SK-N-SH (cell line): ENCODE measurements around the gene CCDC149. TPM values are rescaled to one million over a fixed set of nuclear protein-coding genes. Genes with fewer than 3 reads are reported as not detected.

Source experiments
- CTCF ChIA-PET: fragments of 300-600, 350-600 bp; formaldehyde crosslinking; extraction: SDS; loops from one replicate; lab custom pipeline; 2021; lab: Yijun Ruan, JAX
- POLR2A ChIA-PET: fragments of 350-600 bp; sonication (Branson Sonifier 250); formaldehyde crosslinking; extraction: SDS; loops from one replicate; lab custom pipeline; 2020; ENCODE audit warnings: antibody characterized with exemption, inconsistent platforms; lab: Yijun Ruan, JAX
- DNase-seq: peaks from one replicate; pipeline ENCODE4 v3.0.0; 2012
- H2AFZ ChIP-seq: fragments of 200-600 bp; sonication (generic); 2 replicates; pipeline ENCODE4 v1.8.1; 2016; ENCODE audit warnings: antibody characterized with exemption, mild to moderate bottlenecking, low read depth
- H3F3A ChIP-seq: fragments of 200-600 bp; sonication (generic); replicated peaks from 2 replicates; pipeline ENCODE3; 2016; ENCODE audit warnings: antibody characterized with exemption, mild to moderate bottlenecking; ENCODE audit not compliant: insufficient read depth
- H3K27ac ChIP-seq, 2 experiments: fragments of 200-500 bp in 1 of 2; fragments of 200-600 bp in 1 of 2; sonication (Bioruptor generic) in 1 of 2; sonication (generic), shearing (Covaris generic) in 1 of 2; 2 replicates each; pipeline versions ENCODE4 v1.5.1 to v1.6.1; 2014 to 2016; ENCODE audit warnings: low read depth in 2 of 2, inconsistent platforms in 1 of 2, low read length in 1 of 2, mild to moderate bottlenecking in 1 of 2, mixed read lengths in 1 of 2
- H3K27me3 ChIP-seq: fragments of 200-600 bp; sonication (generic), shearing (Covaris generic); 2 replicates; pipeline ENCODE4 v1.6.1; 2016; ENCODE audit warnings: mixed run types; ENCODE audit not compliant: insufficient read depth
- H3K36me3 ChIP-seq, 2 experiments: fragments of 200-500 bp in 1 of 2; fragments of 200-600 bp in 1 of 2; sonication (Bioruptor generic) in 1 of 2; sonication (generic) in 1 of 2; replicated peaks in 1 of 2; 2 replicates each; pipeline versions ENCODE3 to v1.5.1; 2014 to 2016; ENCODE audit warnings: low read length in 1 of 2, mild to moderate bottlenecking in 1 of 2; ENCODE audit not compliant: insufficient read depth in 2 of 2, control insufficient read depth in 1 of 2
- H3K4me1 ChIP-seq, 2 experiments: fragments of 200-500 bp in 1 of 2; fragments of 200-600 bp in 1 of 2; sonication (Bioruptor generic) in 1 of 2; sonication (generic), shearing (Covaris generic) in 1 of 2; 2 replicates each; pipeline versions ENCODE4 v1.5.1 to v1.6.1; 2014 to 2016; ENCODE audit warnings: low read depth in 1 of 2, low read length in 1 of 2, mixed run types in 1 of 2; ENCODE audit not compliant: insufficient read depth in 2 of 2, control insufficient read depth in 1 of 2
- H3K4me2 ChIP-seq: fragments of 200-600 bp; sonication (generic), shearing (Covaris generic); 2 replicates; pipeline ENCODE4 v1.6.1; 2017; ENCODE audit warnings: mixed run types
- H3K4me3 ChIP-seq, 2 experiments: fragments of 200-500 bp in 1 of 2; fragments of 200-600 bp in 1 of 2; sonication (Bioruptor generic) in 1 of 2; sonication (generic), shearing (Covaris generic) in 1 of 2; 2 replicates each; pipeline versions ENCODE4 v1.5.1 to v1.8.1; 2014 to 2016; ENCODE audit warnings: low read depth in 2 of 2, inconsistent platforms in 1 of 2, low read length in 1 of 2, mild to moderate bottlenecking in 1 of 2, mixed read lengths in 1 of 2, moderate library complexity in 1 of 2
- H3K79me2 ChIP-seq: fragments of 200-600 bp; sonication (generic); 2 replicates; pipeline ENCODE4 v1.8.1; 2017; ENCODE audit warnings: mild to moderate bottlenecking; ENCODE audit not compliant: insufficient read depth
- H3K9ac ChIP-seq: fragments of 200-600 bp; sonication (generic); 2 replicates; pipeline ENCODE4 v1.6.1; 2017; ENCODE audit warnings: mixed run types
- H3K9me2 ChIP-seq: fragments of 200-600 bp; sonication (generic); 2 replicates; pipeline ENCODE4 v1.6.1; 2017; ENCODE audit warnings: mixed run types
- H3K9me3 ChIP-seq: fragments of 200-600 bp; sonication (generic); 2 replicates; pipeline ENCODE4 v1.6.1; 2017; ENCODE audit warnings: mixed run types, mild to moderate bottlenecking, moderate library complexity
- H4K20me1 ChIP-seq: fragments of 200-600 bp; sonication (generic); 2 replicates; pipeline ENCODE4 v1.6.1; 2017; ENCODE audit warnings: mild to moderate bottlenecking, mixed run types; ENCODE audit not compliant: insufficient read depth
- FOSL2 ChIP-seq: IDR thresholded peaks from 2 replicates; pipeline ENCODE4 v1.4.0; 2012; ENCODE audit warnings: low read depth, mild to moderate bottlenecking, moderate library complexity, borderline replicate concordance
- FOXM1 ChIP-seq: IDR thresholded peaks from 2 replicates; pipeline ENCODE4 v1.4.0; 2012; ENCODE audit warnings: low read depth, mild to moderate bottlenecking
- NRF1 ChIP-seq: IDR thresholded peaks from 2 replicates; pipeline ENCODE4 v1.6.1; 2012; ENCODE audit warnings: low read depth, mild to moderate bottlenecking, low read length
- RFX5 ChIP-seq: IDR thresholded peaks from 2 replicates; pipeline ENCODE4 v1.6.1; 2012; ENCODE audit warnings: mild to moderate bottlenecking, improper control_type of control experiment, low read length
- ZBTB33 ChIP-seq: IDR thresholded peaks from 2 replicates; pipeline ENCODE4 v1.4.0; 2012; ENCODE audit warnings: low read depth, borderline replicate concordance
- WGBS: methylation state at CpG from one replicate; pipeline ENCODE4 v1.1.6; 2017; ENCODE audit warnings: low lambda C conversion rate; 5-methylcytosine and 5-hydroxymethylcytosine counted together
- polyA plus RNA-seq, 3 experiments: library from polyadenylated mRNA; depleted of rRNA; stranded (reverse); fragments of >200 nt; gene quantifications; 2 replicates each; pipeline ENCODE4 v1.2.3, GENCODE V29; 2012

Gene CCDC149
- polyA plus RNA-seq, 1 of the 3 experiments (the other 2 are of a cell fraction) = 5.5 TPM

GRCh38 chr4:24889991-24890390, 22.9 kb downstream of the CCDC149 start:
- no peaks in the 10 kb centered on the region for H3K4me1 ChIP-seq
- DNase-seq = no peak
- ChIA-PET CTCF (no interaction called here), POLR2A (no interaction called here)
- no peaks in the 10 kb centered on the region for H3F3A ChIP-seq
- TF ChIP-seq RFX5 (no peak), ZBTB33 (no peak), FOXM1 (no peak)
- H3K9me2 ChIP-seq = no peaks in the 10 kb centered on the region
- H3K27ac ChIP-seq = no peak overlapping the region
- WGBS = 86% methylated on average over 3 of the region's 3 CpGs
- no peaks in the 10 kb centered on the region for H3K36me3 ChIP-seq
- no peak overlapping the region for H3K4me2 ChIP-seq
- no peak overlapping the region for H3K4me3 ChIP-seq
- H3K27me3 ChIP-seq = no peaks in the 10 kb centered on the region
- H2AFZ ChIP-seq = no peak overlapping the region
- H3K79me2 ChIP-seq = no peaks in the 10 kb centered on the region
- no peaks in the 10 kb centered on the region for H4K20me1 ChIP-seq
- H3K9me3 ChIP-seq = no peaks in the 10 kb centered on the region
- H3K9ac ChIP-seq = no peak overlapping the region

DNA sequence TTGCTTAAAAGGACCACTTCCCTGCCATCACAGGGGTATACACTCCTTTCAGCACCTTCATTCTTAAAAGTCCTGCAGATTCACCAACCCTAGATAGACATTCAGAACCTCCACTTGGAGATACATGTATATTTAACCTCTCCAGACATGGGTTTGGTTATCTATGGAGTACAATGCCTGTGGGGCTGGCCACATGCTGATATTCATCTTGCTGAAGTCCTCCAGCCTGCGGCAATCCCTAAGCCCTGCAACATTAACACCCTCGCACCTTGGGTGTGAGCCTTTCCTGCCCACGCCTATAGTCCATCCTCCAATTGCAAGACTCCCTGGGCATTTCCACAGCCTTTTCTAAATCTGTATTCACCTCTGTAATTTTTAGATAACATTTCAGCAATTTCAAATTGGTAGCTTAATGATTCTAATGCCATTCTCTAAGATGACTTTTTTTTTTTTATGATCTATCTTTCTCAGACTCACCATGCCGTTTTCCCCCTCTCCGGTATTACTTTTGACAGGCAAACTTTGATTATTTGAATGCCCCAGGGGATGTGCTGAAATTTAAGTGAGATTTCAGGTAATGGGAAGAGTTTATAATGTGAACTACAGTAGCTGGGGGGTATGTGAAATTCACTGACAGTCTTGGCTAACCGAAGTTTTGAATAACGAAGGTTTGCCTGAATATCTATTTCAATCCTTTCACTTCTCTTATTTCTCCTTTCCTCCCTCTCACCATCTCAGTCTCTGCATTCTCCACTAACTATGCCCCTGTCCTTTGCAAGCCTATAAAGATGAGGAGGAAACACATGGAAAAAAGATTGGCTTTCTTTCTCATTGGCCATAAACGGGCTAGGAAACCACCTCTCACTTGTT, 24.1 kb downstream of the CCDC149 start:
- H3K36me3 ChIP-seq = no peaks in the 10 kb centered on the region
- no peaks in the 10 kb centered on the region for H3K9me3 ChIP-seq
- H3K27me3 ChIP-seq = no peaks in the 10 kb centered on the region
- H3K4me3 ChIP-seq = no peak overlapping the region
- no peak overlapping the region for H3K4me2 ChIP-seq
- TF ChIP-seq FOSL2 (no peak), ZBTB33 (no peak), NRF1 (no peak)
- no peak overlapping the region for H3K27ac ChIP-seq
- no peaks in the 10 kb centered on the region for H4K20me1 ChIP-seq
- H3F3A ChIP-seq = no peaks in the 10 kb centered on the region
- CTCF ChIA-PET = no interaction called here
- H3K9me2 ChIP-seq = no peaks in the 10 kb centered on the region
- H2AFZ ChIP-seq = no peak overlapping the region
- POLR2A ChIA-PET = no interaction called here
- H3K9ac ChIP-seq = no peak overlapping the region
- no peaks in the 10 kb centered on the region for H3K4me1 ChIP-seq
- no peak for DNase-seq
- WGBS = 92% methylated on average over 8 of the region's 8 CpGs
- H3K79me2 ChIP-seq = no peaks in the 10 kb centered on the region
